ENCODE measurements around the gene VSIG10. TPM values are rescaled to one million over a fixed set of nuclear protein-coding genes. Genes with fewer than 3 reads are reported as not detected.

VSIG10 gene
- total and polyA plus RNA-seq, 2 of the 13 experiments (the other 11 are each of a cell fraction or from before 2014, with no cell fraction given): 25.6 to 42.5 TPM

GRCh38 chr12:118016424-118017264 lies 87.2 kb downstream of the VSIG10 start, which contains the start of gene RFC5 (continued):
- TF ChIP-seq TCF12 (IDR thresholded peaks at IDR 0.05): no peak
- TF ChIP-seq TCF12 (CRISPR knock-in tag; IDR thresholded peaks at IDR 0.05): no peak
- peak; percentile 53; the same call in 1 of the 2 replicates for TF ChIP-seq RARA (CRISPR knock-in tag; IDR thresholded peaks at IDR 0.05)
- no peak for TF ChIP-seq KDM6A (CRISPR knock-in tag; IDR thresholded peaks at IDR 0.05; ENCODE audit: low read depth)
- peak; percentile 82 for TF ChIP-seq ZFY (CRISPR knock-in tag; IDR thresholded peaks at IDR 0.05)
- peak; percentile 84; the same call in 1 of the 2 replicates for TF ChIP-seq ZNF547 (CRISPR knock-in tag; IDR thresholded peaks at IDR 0.05)
- TF ChIP-seq HOXD1 (CRISPR knock-in tag; IDR thresholded peaks at IDR 0.05): 0 out of 2 replicates have a peak, but pooled peaks have one; percentile 55
- 0 out of 2 replicates have a peak, but pooled peaks have one; percentile 35 for TF ChIP-seq MXD3 (CRISPR knock-in tag; IDR thresholded peaks at IDR 0.05)
- peak; percentile 87 for TF ChIP-seq KMT2B (CRISPR knock-in tag; IDR thresholded peaks at IDR 0.05)
- TF ChIP-seq ZNF18 (CRISPR knock-in tag; IDR thresholded peaks at IDR 0.05; ENCODE audit: insufficient replicate concordance): no peak
- TF ChIP-seq SALL1 (CRISPR knock-in tag; IDR thresholded peaks at IDR 0.05): peak; percentile 88; the same call in 1 of the 2 replicates
- TF ChIP-seq SPEN (CRISPR knock-in tag; IDR thresholded peaks at IDR 0.05; ENCODE audit: low read depth): peak; percentile 85
- TF ChIP-seq HNF4G (IDR thresholded peaks at IDR 0.05; ENCODE audit: borderline replicate concordance, low read depth, low read length): no peak
- no peak; the same call in 1 of the 2 replicates for TF ChIP-seq HNF4G (CRISPR knock-in tag; IDR thresholded peaks at IDR 0.05; ENCODE audit: borderline replicate concordance, low read depth)
